Kidney tubule cell (primary cell): ENCODE measurements around the gene MX1.

Experiments
- DNase-seq: peaks from one replicate; pipeline ENCODE4 v3.0.0-alpha.2; 2018; ENCODE audit warnings: low spot score

MX1 gene

DNA sequence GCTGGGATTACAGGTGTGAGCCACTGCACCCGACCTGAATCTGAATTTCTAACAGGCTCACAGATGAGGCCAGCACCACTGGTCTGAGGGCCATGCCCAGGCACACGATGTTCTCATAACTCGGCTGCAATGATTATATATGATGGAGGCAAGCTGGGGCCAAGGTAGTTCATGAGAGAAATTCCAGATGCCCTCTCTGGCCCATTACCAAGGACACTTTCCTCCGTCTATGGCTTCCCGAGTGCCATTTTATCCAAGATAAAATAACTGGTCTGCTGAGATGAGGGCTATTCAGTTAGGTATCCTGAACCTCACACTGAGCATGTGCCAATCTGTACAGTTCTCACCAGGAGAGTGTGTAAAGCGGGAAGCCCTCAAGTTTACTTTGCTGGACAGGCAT, 65.4 kb downstream of the MX1 start:
- DNase-seq = no peak

DNA sequence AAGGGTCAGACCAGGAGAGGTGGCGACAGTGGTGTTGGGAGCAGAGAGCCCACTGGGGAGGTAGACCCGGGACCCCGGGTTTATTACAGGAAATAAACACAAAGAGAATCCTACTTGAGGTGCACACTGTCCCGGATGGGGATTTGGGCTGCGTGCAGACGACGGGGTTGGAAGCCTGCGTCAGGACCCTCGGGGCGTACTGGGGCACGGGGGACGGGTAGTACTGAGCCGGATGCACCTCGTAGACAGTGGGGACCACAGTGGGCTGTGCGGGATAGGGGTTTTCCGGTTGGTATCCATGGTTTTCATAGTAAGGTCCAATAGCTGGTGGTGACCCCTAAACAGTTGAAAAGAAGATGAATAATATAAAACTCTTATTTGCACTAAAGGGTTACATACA, 68.2 kb downstream of the MX1 start:
- no peak for DNase-seq

DNA sequence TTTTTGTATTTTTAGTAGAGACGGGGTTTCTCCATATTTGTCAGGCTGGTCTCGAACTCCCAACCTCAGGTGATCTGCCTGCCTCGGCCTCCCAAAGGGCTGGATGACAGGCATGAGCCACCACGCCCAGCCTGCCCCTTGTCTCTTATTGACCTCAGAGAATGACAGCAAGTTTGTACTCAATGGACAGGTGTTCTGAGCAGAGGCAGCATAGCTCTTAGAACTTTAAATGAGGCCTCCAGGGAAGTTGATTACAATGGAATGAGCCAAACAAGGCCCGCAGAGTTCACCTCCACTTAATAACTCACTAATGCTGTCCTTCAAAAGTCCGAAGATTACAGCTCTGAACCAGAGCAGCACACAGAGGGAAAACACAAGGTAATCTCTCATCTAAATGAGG, 71.0 kb downstream of the MX1 start:
- no peak for DNase-seq

DNA sequence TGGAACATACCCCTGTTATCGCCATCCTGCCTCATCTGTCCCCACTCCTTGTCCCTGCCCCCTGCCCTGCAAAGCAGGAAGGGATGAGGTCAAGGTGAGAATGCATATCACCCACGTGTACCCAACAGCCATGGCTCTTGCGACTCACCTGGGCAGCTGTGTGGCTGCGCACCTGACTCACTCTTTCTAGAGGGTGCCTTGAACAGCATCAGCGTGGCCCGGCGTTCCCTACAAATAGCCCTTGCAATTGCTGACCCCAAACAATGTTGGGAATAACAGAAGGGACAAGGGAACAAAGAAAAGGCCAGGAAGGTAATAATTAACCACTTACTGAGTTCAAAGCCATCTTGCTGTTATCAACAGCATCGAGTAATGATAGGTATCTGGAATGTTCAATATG, 71.7 kb downstream of the MX1 start:
- no peak for DNase-seq

DNA sequence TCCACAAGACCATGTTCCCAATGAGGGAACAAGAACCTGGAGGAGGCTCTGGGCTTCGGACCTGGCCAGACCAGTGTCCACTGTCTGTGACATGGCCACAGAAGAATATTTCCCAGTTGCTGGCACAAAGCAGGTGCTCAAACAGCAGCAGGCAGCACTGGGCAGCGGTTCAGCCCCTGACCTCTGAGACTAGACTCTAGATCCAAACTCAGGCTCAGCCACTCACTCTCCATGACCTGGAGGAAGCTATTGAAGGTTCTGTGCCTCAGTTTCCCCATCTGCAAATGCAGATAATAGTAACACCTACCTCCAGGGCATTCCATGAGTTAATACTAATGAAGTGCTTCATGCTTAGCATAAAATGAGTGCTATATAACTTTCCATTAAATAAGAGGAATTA, 73.9 kb downstream of the MX1 start:
- DNase-seq = no peak

DNA sequence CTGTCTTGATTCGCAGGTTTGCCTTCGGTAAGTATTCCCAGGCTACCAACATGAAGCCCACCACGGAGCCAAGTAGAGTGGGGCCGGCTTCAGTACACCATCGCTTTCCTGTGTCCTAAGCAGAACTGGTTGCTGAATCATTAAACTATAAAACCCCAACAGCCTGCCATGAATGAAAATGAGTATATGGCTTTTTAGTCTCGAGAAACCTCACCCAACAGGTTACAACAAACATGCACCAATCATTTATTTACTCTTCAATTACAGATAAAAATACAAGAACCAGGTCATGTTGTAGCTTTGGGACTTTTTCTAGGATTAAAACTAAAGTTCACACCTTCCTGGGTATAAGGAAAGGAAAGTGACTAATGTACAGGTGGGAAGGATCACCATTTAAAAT, 74.3 kb downstream of the MX1 start:
- no peak for DNase-seq

DNA sequence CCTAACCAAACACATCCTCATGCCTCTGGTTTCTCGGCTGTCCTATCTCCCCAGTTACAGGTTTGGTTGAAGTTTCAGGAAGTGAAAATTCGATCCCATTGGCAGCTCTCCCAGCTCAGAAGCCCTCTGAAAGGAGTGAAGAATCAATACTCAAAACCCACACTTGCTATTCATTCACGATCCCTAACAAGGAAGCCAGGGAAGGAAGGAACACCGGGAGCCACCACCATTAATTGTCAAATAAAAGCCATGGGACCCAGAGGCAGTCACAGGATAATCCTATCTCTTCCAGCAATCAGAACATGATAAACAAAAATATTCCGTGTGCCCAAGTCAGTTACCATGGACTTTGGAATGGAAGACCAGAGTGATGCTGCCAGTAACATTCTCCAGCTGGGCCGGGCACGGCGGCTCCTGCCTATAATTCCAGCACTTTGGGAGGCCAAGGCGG, 74.9 kb downstream of the MX1 start:
- no peak for DNase-seq

DNA sequence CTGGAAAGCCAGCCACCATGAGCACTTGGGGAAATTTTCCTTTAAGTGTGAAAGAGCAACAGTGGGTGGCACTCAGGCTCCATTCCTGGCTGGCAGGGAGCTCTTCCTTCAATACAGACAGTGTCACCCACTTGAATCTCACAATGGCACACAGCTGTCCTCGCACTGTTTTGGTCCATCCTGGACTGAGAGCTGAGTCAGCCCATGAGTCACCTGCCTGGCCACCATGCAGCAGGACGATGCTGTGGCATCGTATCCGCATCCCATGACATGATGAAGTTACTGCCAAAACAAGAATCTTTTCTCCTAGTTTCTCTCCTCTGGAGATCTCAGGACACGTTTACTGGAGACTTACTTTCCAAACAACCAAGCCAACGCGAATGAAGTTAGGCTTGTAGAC, 75.9 kb downstream of the MX1 start:
- DNase-seq = peak; percentile 73

DNA sequence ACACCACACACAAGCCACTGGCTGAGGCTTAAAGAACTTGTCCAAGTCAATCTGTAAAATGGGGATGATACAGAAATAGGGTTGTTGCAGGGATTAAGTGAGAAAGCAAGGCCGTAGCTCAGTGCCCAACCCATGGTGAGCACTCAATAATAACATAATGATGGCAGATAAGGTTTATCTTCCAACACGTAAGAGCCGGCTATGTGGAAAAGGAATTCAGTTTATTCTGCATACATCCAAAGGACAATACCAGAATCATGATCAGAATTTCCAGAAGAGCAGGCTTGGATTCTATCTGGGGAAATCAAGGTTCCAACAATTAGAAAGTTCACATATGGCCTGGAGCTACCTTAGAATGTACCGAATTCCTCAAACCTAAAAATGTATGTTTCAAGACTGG, 77.3 kb downstream of the MX1 start:
- DNase-seq = no peak

DNA sequence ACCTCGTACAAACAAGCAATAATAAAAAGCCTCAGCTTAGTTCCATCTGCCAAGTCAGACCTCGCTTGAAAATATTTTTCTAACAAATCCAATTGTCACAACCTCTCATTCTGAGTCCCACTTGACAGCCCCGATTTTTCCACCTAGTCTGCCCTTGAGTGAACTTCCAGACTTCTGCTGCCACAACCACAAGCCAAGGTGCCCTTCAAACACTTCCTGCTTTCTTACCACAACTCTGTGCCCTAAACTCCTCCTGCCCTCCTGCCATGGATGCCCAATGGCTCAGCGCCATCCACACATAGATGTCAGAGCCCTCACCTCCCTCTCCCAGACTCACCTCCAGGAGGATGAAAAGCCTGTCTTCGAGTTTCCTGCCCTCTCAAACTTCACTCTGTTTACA, 78.0 kb downstream of the MX1 start:
- DNase-seq = no peak

DNA sequence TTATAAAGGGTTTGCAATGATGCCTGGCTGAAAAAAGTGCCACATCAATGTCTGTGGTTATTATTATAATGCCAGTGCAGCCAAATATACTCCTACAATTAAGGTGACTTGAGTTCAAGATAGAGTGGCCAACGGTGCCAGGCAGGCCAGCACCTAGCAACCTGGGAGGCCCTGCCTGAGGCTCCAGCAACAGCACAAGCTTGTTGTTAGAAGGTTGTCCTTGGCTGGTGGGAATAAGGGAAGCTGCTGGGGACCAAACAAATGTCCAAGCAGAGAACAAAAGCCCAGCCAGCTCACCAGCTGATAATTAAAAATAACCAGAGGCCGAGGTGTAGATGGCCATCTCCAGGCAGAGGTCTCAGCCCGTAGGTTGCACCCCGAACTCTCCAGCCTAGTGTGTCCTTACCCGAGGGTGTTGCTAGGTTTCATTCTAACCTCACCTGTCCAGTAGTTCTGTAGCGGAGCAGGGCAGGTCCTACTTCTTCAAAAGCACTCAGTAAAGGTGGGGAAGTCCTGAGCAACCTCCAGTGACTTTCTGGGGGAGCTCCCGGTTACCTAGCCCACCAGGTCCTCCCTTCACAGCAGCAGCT, 80.1 kb downstream of the MX1 start:
- DNase-seq = no peak

DNA sequence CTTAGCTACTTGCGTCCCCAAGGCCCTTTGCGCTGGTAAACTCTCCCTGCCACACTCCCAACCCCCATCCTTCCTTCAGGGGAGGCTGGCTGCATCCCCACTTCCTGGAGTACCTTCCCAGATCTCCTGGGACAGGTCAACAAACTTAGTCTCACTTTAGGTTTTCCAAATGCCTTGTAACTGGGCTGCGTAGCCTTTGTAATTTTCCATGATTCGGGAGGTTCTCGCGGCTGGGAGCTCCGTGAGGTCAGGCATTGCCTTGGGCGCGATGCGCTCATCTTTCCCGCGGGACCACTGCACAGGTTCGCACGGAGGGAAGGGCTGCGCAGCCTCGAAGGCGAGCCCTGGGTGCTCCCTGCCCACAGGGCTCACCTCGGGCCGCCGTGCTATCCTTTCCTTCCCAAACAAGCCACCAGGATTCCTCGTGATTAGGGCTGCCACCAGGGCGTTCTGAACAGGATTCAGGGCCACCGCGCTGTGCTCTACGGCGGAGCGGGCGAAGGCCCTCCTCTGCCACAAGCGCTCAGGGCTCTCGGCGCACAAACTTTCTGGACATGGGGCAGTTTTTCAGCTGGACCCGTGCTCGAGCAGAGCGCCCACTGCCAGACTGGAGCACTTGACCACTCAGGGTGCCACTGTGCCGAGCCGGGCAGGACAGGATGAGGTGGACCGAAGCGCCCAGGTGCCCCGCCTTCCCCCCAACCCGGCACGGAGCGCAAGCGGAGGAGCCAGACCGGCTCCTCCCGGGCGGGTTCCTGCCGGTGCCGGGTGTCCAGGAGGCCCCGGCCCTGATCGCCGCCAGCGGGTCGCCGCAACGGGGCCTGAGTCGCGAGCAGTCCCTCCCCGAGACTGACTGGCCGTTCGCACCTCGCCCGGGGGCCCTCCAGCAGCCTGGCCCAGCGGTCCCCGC, 80.8 kb downstream of the MX1 start:
- peak; percentile 58 for DNase-seq

DNA sequence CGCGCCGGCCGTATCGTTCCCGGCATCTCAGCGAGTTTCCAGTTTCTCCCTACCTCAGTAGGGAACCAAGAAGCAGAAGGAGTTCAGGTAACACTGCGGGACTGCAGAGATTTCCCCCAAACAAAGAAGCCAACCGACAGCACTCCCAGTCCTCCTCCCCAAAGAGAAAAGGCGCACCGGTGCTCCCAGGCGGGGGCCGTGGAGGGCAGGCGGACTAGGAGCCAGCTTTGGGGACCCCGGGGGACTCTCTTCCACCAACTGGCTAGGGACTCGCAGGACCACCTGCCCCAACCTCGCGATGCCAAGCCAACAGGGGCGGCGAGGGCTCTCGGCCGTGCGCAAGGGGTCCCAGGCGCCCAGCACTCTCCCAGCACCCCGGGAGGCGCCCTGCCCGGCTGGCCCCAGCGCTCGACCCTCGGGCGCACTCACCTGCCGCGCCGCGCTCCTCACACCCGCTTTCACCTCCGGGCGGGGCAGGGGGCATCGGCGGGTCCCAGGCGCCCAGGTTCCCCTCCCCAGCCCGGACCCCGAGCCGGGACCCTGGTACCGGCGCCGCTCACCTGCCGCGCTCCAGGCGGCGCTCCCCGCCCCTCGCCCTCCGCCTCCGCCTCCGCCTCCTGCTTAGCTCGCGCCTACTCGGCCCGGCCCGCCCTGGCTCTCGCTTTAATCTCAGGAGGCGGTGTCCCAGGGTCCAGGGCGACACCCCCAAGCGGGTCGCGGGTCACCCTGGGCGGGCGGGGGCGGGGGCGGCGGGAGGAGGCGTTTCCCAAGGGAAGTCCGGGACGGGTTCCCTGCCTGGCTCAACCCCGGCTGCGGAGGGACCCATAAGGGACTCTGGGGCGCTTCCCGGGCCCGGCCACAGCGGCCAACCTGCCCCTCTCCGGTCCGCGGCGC, 81.7 kb downstream of the MX1 start, which contains the start of gene TMPRSS2:
TMPRSS2 (minus strand) TSS at position 638 of the 894 bp plus-strand sequence. CDS start 10,025 bp downstream, outside the sequence.
- peak; percentile 74 for DNase-seq

DNA sequence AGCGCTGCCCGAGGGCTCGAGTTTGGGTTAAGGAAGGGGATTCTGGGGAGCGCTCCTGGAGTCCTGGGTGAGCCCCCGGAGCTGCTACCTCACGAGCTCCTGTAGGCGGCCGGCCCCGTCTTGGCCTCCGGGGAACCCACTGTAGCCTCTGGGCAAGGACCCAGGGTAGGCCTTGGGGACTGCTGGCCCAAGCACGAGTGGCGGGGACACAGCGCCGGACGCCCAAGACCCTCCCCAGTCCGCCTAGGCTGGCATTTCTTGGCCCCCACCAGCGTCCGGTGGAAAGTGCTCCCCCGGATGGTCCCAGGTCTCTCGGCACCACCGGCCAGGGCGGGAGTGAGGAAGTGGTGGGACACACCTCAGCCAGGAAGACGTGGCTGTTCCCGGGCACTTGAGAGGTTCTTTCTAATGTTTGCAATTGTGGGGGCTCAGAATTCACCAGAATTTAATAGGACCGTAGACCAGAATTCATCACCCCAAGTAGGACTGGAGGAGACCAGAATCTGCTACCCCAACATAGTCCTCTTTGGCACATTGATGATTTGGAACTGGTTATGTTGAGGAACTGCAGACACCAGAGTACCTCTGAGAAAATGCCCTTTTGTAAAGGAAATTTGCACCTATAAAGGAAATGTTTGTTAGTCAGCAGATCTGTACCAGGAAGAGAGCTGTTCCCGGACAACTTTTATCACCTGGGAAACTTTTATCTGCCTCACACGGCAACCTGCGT, 82.5 kb downstream of the MX1 start:
- peak; percentile 21 for DNase-seq
